Glutamatergic neuron (in vitro differentiated cells): ENCODE results near the gene NOS1AP. TPM values are rescaled to one million over a fixed set of nuclear protein-coding genes. Genes with fewer than 3 reads are reported as not detected.

ENCODE experiments used
- DNase-seq: peaks from one replicate; pipeline ENCODE4 v3.0.0; 2022
- H3K27ac Mint-ChIP-seq: one replicate; pipeline ENCODE4 v1.8.0; 2020; ENCODE audit warnings: mild to moderate bottlenecking, mixed read lengths, inconsistent platforms; ENCODE audit not compliant: unreplicated experiment
- H3K27me3 Mint-ChIP-seq: one replicate; pipeline ENCODE4 v1.8.0; 2020; ENCODE audit warnings: mild to moderate bottlenecking, moderate library complexity, mixed read lengths, inconsistent platforms; ENCODE audit not compliant: unreplicated experiment
- H3K36me3 Mint-ChIP-seq: one replicate; pipeline ENCODE4 v1.8.0; 2020; ENCODE audit warnings: mild to moderate bottlenecking, mixed read lengths, inconsistent platforms; ENCODE audit not compliant: unreplicated experiment
- H3K4me1 Mint-ChIP-seq: one replicate; pipeline ENCODE4 v1.8.0; 2020; ENCODE audit warnings: mild to moderate bottlenecking, low read depth, mixed read lengths, inconsistent platforms; ENCODE audit not compliant: unreplicated experiment
- H3K4me3 Mint-ChIP-seq: one replicate; pipeline ENCODE4 v1.8.0; 2020; ENCODE audit warnings: mild to moderate bottlenecking, mixed read lengths, inconsistent platforms; ENCODE audit not compliant: unreplicated experiment
- H3K9me3 Mint-ChIP-seq: one replicate; pipeline ENCODE4 v1.8.0; 2020; ENCODE audit warnings: mild to moderate bottlenecking, moderate library complexity, mixed read lengths, inconsistent platforms; ENCODE audit not compliant: unreplicated experiment
- CTCF ChIP-seq: fragments of 200-600 bp; sonication (generic); IDR thresholded peaks from one replicate; pipeline ENCODE4 v1.5.0; 2021; ENCODE audit not compliant: partially characterized antibody, unreplicated experiment
- total RNA-seq: library from RNA; stranded (reverse); fragmentation: NEBNext Ultra II Directional; extraction: Animal tissue kit (Norgen Biotek cat#: 25700); gene quantifications from one replicate; pipeline ENCODE4 v1.2.1, GENCODE V29; 2021; ENCODE audit not compliant: unreplicated experiment

The NOS1AP gene
- total RNA-seq, 1 donor from 2014 or later, result 12.7 TPM

GRCh38 chr1:162222014-162222413 lies 152.5 kb downstream of the NOS1AP start:
- Mint-ChIP-seq H3K36me3 (no peaks in the 10 kb centered on the region), H3K9me3 (peaks cover 1% of the 10 kb centered on the region), H3K4me3 (no peak overlapping the region), H3K27ac (no peak overlapping the region), H3K4me1 (peaks cover 12% of the 10 kb centered on the region), H3K27me3 (peaks cover 5% of the 10 kb centered on the region)
- no peak for DNase-seq
- no peak for TF ChIP-seq CTCF

- no peak overlapping the region for H3K4me3 Mint-ChIP-seq
- no peak for DNase-seq
Measured at GRCh38 chr1:162222730-162223129, 153.2 kb downstream of the NOS1AP start.

GRCh38 chr1:162223488-162223887 lies 154.0 kb downstream of the NOS1AP start:
- no peak for DNase-seq
- Mint-ChIP-seq H3K4me1 (peaks cover 8% of the 10 kb centered on the region), H3K36me3 (no peaks in the 10 kb centered on the region), H3K27ac (no peak overlapping the region), H3K4me3 (no peak overlapping the region), H3K9me3 (peaks cover 1% of the 10 kb centered on the region), H3K27me3 (peaks cover 3% of the 10 kb centered on the region)
- TF ChIP-seq CTCF, result no peak

More at GRCh38 chr1:162222730-162223129, 153.2 kb downstream of the NOS1AP start:
- TF ChIP-seq CTCF, result no peak
- H3K36me3 Mint-ChIP-seq, result no peaks in the 10 kb centered on the region
- peaks cover 1% of the 10 kb centered on the region for H3K9me3 Mint-ChIP-seq
- peaks cover 3% of the 10 kb centered on the region for H3K27me3 Mint-ChIP-seq
- H3K27ac Mint-ChIP-seq, result no peak overlapping the region
- H3K4me1 Mint-ChIP-seq, result peaks cover 10% of the 10 kb centered on the region

DNA sequence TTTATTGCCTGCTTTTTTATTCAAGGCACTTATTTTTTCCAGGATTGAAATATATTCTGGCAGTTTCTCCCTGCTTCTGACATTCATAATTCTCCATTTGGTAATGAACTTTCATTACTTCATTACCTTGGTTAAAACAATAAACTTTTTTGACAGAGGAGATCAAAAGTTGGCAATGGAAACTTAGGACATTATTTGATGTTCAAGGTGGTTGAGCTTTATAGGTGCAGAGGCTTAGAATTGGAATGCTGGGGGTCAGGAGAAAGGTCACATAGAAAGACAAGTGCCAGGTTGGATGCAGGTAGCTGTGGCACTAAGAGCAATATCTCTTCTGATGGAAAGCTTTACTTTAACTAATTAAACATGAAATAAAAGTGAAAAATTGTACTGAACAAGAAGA lies 154.8 kb downstream of the NOS1AP start:
- Mint-ChIP-seq H3K9me3 (peaks cover 1% of the 10 kb centered on the region), H3K4me1 (peaks cover 1% of the 10 kb centered on the region), H3K27ac (no peak overlapping the region), H3K4me3 (no peak overlapping the region), H3K27me3 (peaks cover 3% of the 10 kb centered on the region), H3K36me3 (no peaks in the 10 kb centered on the region)
- DNase-seq, result no peak
- TF ChIP-seq CTCF, result no peak

DNA sequence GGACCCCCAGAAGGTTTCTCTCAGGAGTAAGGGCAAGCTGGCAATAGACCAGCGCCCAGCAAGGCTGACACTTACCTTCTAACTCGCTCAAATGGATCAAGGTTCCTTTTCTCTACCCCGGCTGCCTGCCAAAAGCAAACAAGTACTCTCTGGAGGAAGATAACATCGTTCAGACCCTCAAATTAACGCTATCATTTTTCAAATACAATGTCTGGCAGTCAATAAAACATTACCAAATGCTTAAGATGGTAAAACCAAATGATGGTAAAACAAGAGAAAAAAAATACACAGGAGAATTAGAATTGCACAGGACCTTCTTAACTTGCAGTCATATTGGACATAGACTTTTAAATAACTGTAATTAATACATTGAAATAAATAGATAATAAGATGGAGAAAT lies 159.1 kb downstream of the NOS1AP start:
- Mint-ChIP-seq H3K27me3 (no peaks in the 10 kb centered on the region), H3K9me3 (no peaks in the 10 kb centered on the region), H3K4me3 (no peak overlapping the region), H3K4me1 (peaks cover 5% of the 10 kb centered on the region), H3K36me3 (no peaks in the 10 kb centered on the region), H3K27ac (no peak overlapping the region)
- TF ChIP-seq CTCF, result no peak
- no peak for DNase-seq
